ENCODE results near the gene GNAL. TPM values are rescaled to one million over a fixed set of nuclear protein-coding genes. Genes with fewer than 3 reads are reported as not detected.
"Not testable (repeated sequence)": the region's sequence is repeated elsewhere in the genome, so short reads cannot be mapped to it uniquely, and the experiment has no call there.

Gene GNAL
- total RNA-seq, 1 donor from 2014 or later = 9.7 TPM

- H3K27me3 Mint-ChIP-seq (ENCODE audit: unreplicated experiment) = peaks cover 2% of the 10 kb centered on the region
- no peaks in the 10 kb centered on the region for H3K4me1 Mint-ChIP-seq (ENCODE audit: unreplicated experiment)
Observed at GRCh38 chr18:11676867-11677266, 12.2 kb upstream of the GNAL start.

GRCh38 chr18:11678211-11678610, 10.9 kb upstream of the GNAL start:
- TF ChIP-seq, protein P1, sequence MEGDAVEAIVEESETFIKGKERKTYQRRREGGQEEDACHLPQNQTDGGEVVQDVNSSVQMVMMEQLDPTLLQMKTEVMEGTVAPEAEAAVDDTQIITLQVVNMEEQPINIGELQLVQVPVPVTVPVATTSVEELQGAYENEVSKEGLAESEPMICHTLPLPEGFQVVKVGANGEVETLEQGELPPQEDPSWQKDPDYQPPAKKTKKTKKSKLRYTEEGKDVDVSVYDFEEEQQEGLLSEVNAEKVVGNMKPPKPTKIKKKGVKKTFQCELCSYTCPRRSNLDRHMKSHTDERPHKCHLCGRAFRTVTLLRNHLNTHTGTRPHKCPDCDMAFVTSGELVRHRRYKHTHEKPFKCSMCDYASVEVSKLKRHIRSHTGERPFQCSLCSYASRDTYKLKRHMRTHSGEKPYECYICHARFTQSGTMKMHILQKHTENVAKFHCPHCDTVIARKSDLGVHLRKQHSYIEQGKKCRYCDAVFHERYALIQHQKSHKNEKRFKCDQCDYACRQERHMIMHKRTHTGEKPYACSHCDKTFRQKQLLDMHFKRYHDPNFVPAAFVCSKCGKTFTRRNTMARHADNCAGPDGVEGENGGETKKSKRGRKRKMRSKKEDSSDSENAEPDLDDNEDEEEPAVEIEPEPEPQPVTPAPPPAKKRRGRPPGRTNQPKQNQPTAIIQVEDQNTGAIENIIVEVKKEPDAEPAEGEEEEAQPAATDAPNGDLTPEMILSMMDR (IDR thresholded peaks at IDR 0.05; ENCODE audit: unreplicated experiment) = no peak

More at GRCh38 chr18:11676867-11677266, 12.2 kb upstream of the GNAL start:
- TF ChIP-seq, protein P1 (IDR thresholded peaks at IDR 0.05; ENCODE audit: unreplicated experiment) = no peak
- H3K36me3 Mint-ChIP-seq (ENCODE audit: low read depth, unreplicated experiment) = no peaks in the 10 kb centered on the region
- no peaks in the 10 kb centered on the region for H3K9me3 Mint-ChIP-seq (ENCODE audit: unreplicated experiment)
- H3K27ac Mint-ChIP-seq (ENCODE audit: unreplicated experiment) = no peak overlapping the region
- no peak for DNase-seq (ENCODE audit: low spot score)
- H3K4me3 Mint-ChIP-seq (ENCODE audit: unreplicated experiment) = no peak overlapping the region

GRCh38 chr18:11689669-11690565, 853 bp downstream of the GNAL start:
- DNase-seq (ENCODE audit: low spot score) = peak; percentile 46
- Mint-ChIP-seq H3K4me3 (ENCODE audit: unreplicated experiment) (peak overlapping the region; percentile 81), H3K36me3 (ENCODE audit: low read depth, unreplicated experiment) (peaks cover 5% of the 10 kb centered on the region), H3K9me3 (ENCODE audit: unreplicated experiment) (no peaks in the 10 kb centered on the region), H3K27ac (ENCODE audit: unreplicated experiment) (no peak overlapping the region), H3K27me3 (ENCODE audit: unreplicated experiment) (peaks cover 2% of the 10 kb centered on the region), H3K4me1 (ENCODE audit: unreplicated experiment) (peaks cover 5% of the 10 kb centered on the region)
- TF ChIP-seq, protein P1 (IDR thresholded peaks at IDR 0.05; ENCODE audit: unreplicated experiment) = no peak

More at GRCh38 chr18:11678211-11678610, 10.9 kb upstream of the GNAL start:
- no peaks in the 10 kb centered on the region for H3K4me1 Mint-ChIP-seq (ENCODE audit: unreplicated experiment)
- peaks cover 2% of the 10 kb centered on the region for H3K27me3 Mint-ChIP-seq (ENCODE audit: unreplicated experiment)
- H3K9me3 Mint-ChIP-seq (ENCODE audit: unreplicated experiment) = no peaks in the 10 kb centered on the region
- H3K27ac Mint-ChIP-seq (ENCODE audit: unreplicated experiment) = no peak overlapping the region
- no peak for DNase-seq (ENCODE audit: low spot score)
- H3K36me3 Mint-ChIP-seq (ENCODE audit: low read depth, unreplicated experiment) = no peaks in the 10 kb centered on the region
- H3K4me3 Mint-ChIP-seq (ENCODE audit: unreplicated experiment) = no peak overlapping the region

DNA sequence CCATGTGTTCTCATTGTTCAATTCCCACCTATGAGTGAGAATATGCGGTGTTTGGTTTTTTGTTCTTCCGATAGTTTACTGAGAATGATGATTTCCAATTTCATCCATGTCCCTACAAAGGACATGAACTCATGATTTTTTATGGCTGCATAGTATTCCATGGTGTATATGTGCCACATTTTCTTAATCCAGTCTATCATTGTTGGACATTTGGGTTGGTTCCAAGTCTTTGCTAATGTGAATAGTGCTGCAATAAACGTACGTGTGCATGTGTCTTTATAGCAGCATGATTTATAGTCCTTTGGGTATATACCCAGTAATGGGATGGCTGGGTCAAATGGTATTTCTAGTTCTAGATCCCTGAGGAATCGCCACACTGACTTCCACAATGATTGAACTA, 1.6 kb downstream of the GNAL start:
- not testable (repeated sequence) for H3K36me3 Mint-ChIP-seq (ENCODE audit: low read depth, unreplicated experiment); H3K27me3 Mint-ChIP-seq (ENCODE audit: unreplicated experiment); DNase-seq (ENCODE audit: low spot score); H3K9me3 Mint-ChIP-seq (ENCODE audit: unreplicated experiment); H3K4me1 Mint-ChIP-seq (ENCODE audit: unreplicated experiment); H3K27ac Mint-ChIP-seq (ENCODE audit: unreplicated experiment); H3K4me3 Mint-ChIP-seq (ENCODE audit: unreplicated experiment)

DNA sequence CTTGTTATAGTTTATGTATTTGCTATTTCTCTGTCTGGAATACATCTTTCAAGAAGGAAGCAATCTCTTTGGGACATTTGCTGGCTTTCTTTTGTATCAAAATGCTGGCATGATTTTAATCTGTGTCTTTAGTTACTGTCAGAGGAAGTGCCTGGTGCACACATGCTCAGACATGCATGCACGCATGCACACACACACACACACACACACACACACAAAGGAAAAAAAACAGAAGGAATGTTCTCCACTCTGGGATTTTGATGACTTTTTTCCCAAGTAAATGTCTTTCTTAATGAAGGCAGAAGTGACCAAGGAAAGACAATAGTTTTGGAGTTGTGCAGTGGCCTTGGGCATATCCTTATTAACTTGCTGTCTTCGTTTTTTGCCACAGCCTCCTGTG, 6.7 kb downstream of the GNAL start:
- H3K27ac Mint-ChIP-seq (ENCODE audit: unreplicated experiment) = no peak overlapping the region
- DNase-seq (ENCODE audit: low spot score) = no peak
- H3K4me3 Mint-ChIP-seq (ENCODE audit: unreplicated experiment) = no peak overlapping the region
- no peaks in the 10 kb centered on the region for H3K9me3 Mint-ChIP-seq (ENCODE audit: unreplicated experiment)
- H3K36me3 Mint-ChIP-seq (ENCODE audit: low read depth, unreplicated experiment) = no peaks in the 10 kb centered on the region
- TF ChIP-seq, protein P1 (IDR thresholded peaks at IDR 0.05; ENCODE audit: unreplicated experiment) = no peak
- peaks cover 2% of the 10 kb centered on the region for H3K27me3 Mint-ChIP-seq (ENCODE audit: unreplicated experiment)
- H3K4me1 Mint-ChIP-seq (ENCODE audit: unreplicated experiment) = peaks cover 5% of the 10 kb centered on the region

Measured in endothelial cell (in vitro differentiated cells).